ENCODE results near the gene PCDH15. TPM values are rescaled to one million over a fixed set of nuclear protein-coding genes. Genes with fewer than 3 reads are reported as not detected.

The PCDH15 gene
- total and polyA plus RNA-seq, 9 of the 15 experiments (the other 6 are each of a cell fraction or from before 2014, with no cell fraction given): not detected

DNA sequence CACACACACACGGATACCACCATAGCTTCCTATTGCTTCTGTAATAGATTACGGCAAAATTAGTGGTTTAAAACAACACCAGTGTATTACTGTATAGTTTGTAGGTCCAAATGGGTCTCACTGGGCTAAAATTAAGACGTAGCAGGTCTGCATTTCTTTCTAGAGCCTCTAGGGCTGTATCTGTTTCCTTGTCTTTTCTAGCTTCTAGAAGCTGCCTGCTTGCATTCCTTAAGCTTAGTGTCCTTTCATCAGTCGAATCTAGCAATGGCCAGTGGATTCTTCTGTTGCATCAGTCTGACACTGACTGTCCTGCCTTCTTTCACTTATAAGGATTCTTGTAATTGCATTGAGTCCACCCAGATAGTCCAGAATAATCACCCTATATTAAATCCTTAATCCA lies 882.3 kb downstream of the PCDH15 start:
- no peaks in the 10 kb centered on the region for H3K27me3 ChIP-seq (ENCODE audit: control insufficient read depth in 2 of 2, insufficient read depth in 2 of 2, low read length in 2 of 2)
- no peak overlapping the region for H3K4me2 ChIP-seq (ENCODE audit: insufficient read depth, low read length)
- H2AFZ ChIP-seq (ENCODE audit: low read depth, low read length): no peak overlapping the region
- no peak for TF ChIP-seq CC2D1A (IDR thresholded peaks at IDR 0.05)
- no peak for TF ChIP-seq ZNF589 (CRISPR knock-in tag; IDR thresholded peaks at IDR 0.05; ENCODE audit: low read depth)
- no peak for TF ChIP-seq ZNF197 (CRISPR knock-in tag; IDR thresholded peaks at IDR 0.05; ENCODE audit: low read depth)
- no peak for TF ChIP-seq TAL1 (IDR thresholded peaks at IDR 0.05)
- TF ChIP-seq, protein P1, sequence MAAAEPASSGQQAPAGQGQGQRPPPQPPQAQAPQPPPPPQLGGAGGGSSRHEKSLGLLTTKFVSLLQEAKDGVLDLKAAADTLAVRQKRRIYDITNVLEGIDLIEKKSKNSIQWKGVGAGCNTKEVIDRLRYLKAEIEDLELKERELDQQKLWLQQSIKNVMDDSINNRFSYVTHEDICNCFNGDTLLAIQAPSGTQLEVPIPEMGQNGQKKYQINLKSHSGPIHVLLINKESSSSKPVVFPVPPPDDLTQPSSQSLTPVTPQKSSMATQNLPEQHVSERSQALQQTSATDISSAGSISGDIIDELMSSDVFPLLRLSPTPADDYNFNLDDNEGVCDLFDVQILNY (CRISPR knock-in tag; IDR thresholded peaks at IDR 0.05): no peak
- TF ChIP-seq ZNF212 (CRISPR knock-in tag; IDR thresholded peaks at IDR 0.05): no peak
- no peak for TF ChIP-seq EZH2 (IDR thresholded peaks at IDR 0.05; ENCODE audit: borderline replicate concordance, low read depth, low read length)
- TF ChIP-seq STAT5B (CRISPR knock-in tag; IDR thresholded peaks at IDR 0.05): no peak
- TF ChIP-seq, protein P2, sequence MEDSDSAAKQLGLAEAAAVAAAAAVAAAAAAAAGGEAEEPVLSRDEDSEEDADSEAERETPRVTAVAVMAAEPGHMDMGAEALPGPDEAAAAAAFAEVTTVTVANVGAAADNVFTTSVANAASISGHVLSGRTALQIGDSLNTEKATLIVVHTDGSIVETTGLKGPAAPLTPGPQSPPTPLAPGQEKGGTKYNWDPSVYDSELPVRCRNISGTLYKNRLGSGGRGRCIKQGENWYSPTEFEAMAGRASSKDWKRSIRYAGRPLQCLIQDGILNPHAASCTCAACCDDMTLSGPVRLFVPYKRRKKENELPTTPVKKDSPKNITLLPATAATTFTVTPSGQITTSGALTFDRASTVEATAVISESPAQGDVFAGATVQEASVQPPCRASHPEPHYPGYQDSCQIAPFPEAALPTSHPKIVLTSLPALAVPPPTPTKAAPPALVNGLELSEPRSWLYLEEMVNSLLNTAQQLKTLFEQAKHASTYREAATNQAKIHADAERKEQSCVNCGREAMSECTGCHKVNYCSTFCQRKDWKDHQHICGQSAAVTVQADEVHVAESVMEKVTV (CRISPR knock-in tag; IDR thresholded peaks at IDR 0.05): no peak
- TF ChIP-seq ZNF239 (CRISPR knock-in tag; IDR thresholded peaks at IDR 0.05): no peak
- TF ChIP-seq SMAD1 (IDR thresholded peaks at IDR 0.05; ENCODE audit: low read depth, low read length, partially characterized antibody): no peak
- TF ChIP-seq, protein P3, sequence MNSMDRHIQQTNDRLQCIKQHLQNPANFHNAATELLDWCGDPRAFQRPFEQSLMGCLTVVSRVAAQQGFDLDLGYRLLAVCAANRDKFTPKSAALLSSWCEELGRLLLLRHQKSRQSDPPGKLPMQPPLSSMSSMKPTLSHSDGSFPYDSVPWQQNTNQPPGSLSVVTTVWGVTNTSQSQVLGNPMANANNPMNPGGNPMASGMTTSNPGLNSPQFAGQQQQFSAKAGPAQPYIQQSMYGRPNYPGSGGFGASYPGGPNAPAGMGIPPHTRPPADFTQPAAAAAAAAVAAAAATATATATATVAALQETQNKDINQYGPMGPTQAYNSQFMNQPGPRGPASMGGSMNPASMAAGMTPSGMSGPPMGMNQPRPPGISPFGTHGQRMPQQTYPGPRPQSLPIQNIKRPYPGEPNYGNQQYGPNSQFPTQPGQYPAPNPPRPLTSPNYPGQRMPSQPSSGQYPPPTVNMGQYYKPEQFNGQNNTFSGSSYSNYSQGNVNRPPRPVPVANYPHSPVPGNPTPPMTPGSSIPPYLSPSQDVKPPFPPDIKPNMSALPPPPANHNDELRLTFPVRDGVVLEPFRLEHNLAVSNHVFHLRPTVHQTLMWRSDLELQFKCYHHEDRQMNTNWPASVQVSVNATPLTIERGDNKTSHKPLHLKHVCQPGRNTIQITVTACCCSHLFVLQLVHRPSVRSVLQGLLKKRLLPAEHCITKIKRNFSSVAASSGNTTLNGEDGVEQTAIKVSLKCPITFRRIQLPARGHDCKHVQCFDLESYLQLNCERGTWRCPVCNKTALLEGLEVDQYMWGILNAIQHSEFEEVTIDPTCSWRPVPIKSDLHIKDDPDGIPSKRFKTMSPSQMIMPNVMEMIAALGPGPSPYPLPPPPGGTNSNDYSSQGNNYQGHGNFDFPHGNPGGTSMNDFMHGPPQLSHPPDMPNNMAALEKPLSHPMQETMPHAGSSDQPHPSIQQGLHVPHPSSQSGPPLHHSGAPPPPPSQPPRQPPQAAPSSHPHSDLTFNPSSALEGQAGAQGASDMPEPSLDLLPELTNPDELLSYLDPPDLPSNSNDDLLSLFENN (IDR thresholded peaks at IDR 0.05; ENCODE audit: low read depth in 2 of 2, low read length in 2 of 2): no peak
- TF ChIP-seq TEAD4 (IDR thresholded peaks at IDR 0.05; ENCODE audit: low read length): no peak
- no peak for TF ChIP-seq TEAD4 (CRISPR knock-in tag; IDR thresholded peaks at IDR 0.05; ENCODE audit: borderline replicate concordance)
- no peak for TF ChIP-seq ZFP1 (CRISPR knock-in tag; IDR thresholded peaks at IDR 0.05)
- TF ChIP-seq ELF2 (CRISPR knock-in tag; IDR thresholded peaks at IDR 0.05): no peak
- TF ChIP-seq ZNF41 (CRISPR knock-in tag; conservative IDR thresholded peaks at IDR 0.05): no peak
- TF ChIP-seq NFATC3 (IDR thresholded peaks at IDR 0.05): no peak
- TF ChIP-seq NUFIP1 (IDR thresholded peaks at IDR 0.05; ENCODE audit: partially characterized antibody): no peak
- no peak for TF ChIP-seq ETV1 (tag; conservative IDR thresholded peaks at IDR 0.05; ENCODE audit: low read depth)
- no peak for TF ChIP-seq PCBP2 (IDR thresholded peaks at IDR 0.05; ENCODE audit: low read depth, low read length, poor library complexity, severe bottlenecking)
- H3K9me1 ChIP-seq (ENCODE audit: control insufficient read depth, insufficient read depth, low read length): no peaks in the 10 kb centered on the region
- in situ Hi-C loops (cut with MboI): no loop called here
- ATAC-seq (no peak), DNase-seq (ENCODE audit: extremely low read depth in 1 of 4, low spot score in 3 of 4) (no peak), FAIRE-seq (no peak)
- ChIA-PET CTCF (ENCODE audit: low intra/inter-chr PET ratio) (no interaction called here), POLR2A (no interaction called here)
- H3K36me3 ChIP-seq (ENCODE audit: control insufficient read depth, insufficient read depth, low read length): no peaks in the 10 kb centered on the region
- intact Hi-C loops (cut with micrococcal nuclease): no loop called here
- H3K27ac ChIP-seq (ENCODE audit: extremely low read depth, low read depth, low read length): no peak overlapping the region
- no peak overlapping the region for H3K9ac ChIP-seq (ENCODE audit: insufficient read depth in 1 of 2, low read depth in 2 of 2, low read length in 2 of 2)
- 0% methylated on average over 4 of the region's 4 CpGs for WGBS (ENCODE audit: insufficient coverage, low coverage, missing lambda C conversion rate)
- BruUV-seq (replicated peaks): no TSS peak
- H3K79me2 ChIP-seq (ENCODE audit: control insufficient read depth, insufficient read depth, low read length): no peaks in the 10 kb centered on the region
- no peaks in the 10 kb centered on the region for H3K4me1 ChIP-seq (replicated peaks in 1 of 2; ENCODE audit: control insufficient read depth in 2 of 2, insufficient read depth in 2 of 2, low read length in 2 of 2)
- H3K9me3 ChIP-seq (replicated peaks; ENCODE audit: control insufficient read depth, insufficient read depth, low read depth, low read length): no peaks in the 10 kb centered on the region
- no peak overlapping the region for H3K4me3 ChIP-seq
- no peaks in the 10 kb centered on the region for H4K20me1 ChIP-seq (replicated peaks; ENCODE audit: control insufficient read depth, insufficient read depth, low read length)

Data from K562 (cell line).